Measurements from ENCODE around the gene MDM2. TPM values are rescaled to one million over a fixed set of nuclear protein-coding genes. Genes with fewer than 3 reads are reported as not detected.

Gene MDM2
- polyA plus RNA-seq, 4 donors = 49.3 to 77.0 (median 62.5) TPM

- DNase-seq (ENCODE audit: low read depth in 4 of 4, low spot score in 3 of 4) = peak in 1 of 4 donors; percentile 45
Observed at GRCh38 chr12:68896881-68897540, 89.0 kb downstream of the MDM2 start.

- DNase-seq (ENCODE audit: low read depth in 4 of 4, low spot score in 3 of 4) = peak in 1 of 4 donors; percentile 14
Observed at GRCh38 chr12:68899251-68899771, 91.3 kb downstream of the MDM2 start.

GRCh38 chr12:68900241-68900640, 92.3 kb downstream of the MDM2 start:
- DNase-seq (ENCODE audit: low read depth in 4 of 4, low spot score in 3 of 4) = no peak

Other genes starting within 250 kb of the MDM2 start
- gene RAP1B, start 197.3 kb upstream of the MDM2 start, polyA plus RNA-seq (ENCODE audit: insufficient read length in 4 of 4) = 100 to 1,000 TPM; 175 to 219 (median 200) TPM
- 10 to 100 TPM; 60.2 to 74.7 (median 66.8) TPM for gene NUP107, start 121.2 kb upstream of the MDM2 start, polyA plus RNA-seq (ENCODE audit: insufficient read length in 4 of 4)
- 10 to 100 TPM; 15.4 to 18.3 (median 17.6) TPM for gene SLC35E3, start 62.0 kb upstream of the MDM2 start, polyA plus RNA-seq (ENCODE audit: insufficient read length in 4 of 4)
- gene CPM, start 125.0 kb downstream of the MDM2 start, polyA plus RNA-seq (ENCODE audit: insufficient read length in 4 of 4) = 10 to 100 TPM; 25.5 to 28.6 (median 27.4) TPM